Measurements from ENCODE around the gene CHL1.
"Not testable (repeated sequence)": the region's sequence is repeated elsewhere in the genome, so short reads cannot be mapped to it uniquely, and the experiment has no call there.

CHL1 gene

DNA sequence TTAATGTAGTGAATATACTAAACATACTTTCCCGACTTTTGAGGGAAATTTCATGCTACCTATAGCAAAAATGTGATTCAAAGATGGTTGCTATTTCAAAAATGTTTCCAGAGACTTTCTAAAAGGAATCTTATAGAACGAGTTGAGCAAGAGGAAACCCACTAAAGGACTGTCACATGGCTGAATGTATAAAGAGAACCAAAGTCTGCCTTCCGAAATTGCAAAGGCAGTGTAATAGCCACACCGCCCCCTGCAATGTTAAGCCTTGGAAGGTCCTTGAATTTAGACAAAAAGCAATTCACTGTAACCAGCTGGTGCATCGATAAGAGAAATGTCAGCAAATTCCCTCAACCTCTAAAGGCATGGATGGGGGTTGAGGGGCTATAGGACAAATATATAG, 142.8 kb downstream of the CHL1 start:
- DNase-seq, result no peak

DNA sequence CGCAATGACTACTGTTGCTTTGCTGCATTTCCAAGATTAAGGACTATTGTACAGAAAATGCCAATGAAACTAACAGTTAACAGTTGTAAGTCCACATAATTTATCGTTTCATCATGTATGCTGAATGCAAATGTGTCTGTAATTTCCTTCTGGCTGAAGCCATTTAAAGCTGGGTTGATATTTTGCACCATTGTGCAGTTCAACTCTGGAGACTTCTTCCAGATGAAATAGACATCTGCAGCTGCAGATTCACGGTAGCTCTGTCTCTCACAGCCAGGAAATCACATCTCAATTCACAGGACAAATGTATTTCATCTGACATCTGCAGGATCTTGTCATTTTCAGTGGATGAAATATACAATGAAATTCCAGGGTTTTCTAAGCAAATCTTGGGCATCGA, 145.4 kb downstream of the CHL1 start:
- no peak for DNase-seq

DNA sequence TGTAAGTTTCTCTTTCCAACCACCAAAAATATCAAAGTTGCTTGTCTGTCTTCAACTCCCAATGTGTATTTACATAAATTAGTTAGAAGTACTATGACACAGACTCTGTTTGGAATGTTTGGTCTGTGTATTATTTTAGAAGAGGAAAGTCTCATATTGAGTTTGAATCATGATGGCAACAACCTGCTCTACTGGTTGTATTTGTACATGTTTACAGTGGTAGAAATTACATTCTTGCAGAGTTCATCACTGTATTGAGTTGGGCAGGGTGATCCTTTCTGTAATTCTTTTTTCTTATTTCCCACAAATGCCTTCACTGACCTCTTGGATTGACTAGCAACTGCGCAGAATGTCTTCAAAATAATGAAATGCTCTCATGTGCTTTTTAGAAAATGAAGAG, 149.6 kb downstream of the CHL1 start:
- no peak for DNase-seq

DNA sequence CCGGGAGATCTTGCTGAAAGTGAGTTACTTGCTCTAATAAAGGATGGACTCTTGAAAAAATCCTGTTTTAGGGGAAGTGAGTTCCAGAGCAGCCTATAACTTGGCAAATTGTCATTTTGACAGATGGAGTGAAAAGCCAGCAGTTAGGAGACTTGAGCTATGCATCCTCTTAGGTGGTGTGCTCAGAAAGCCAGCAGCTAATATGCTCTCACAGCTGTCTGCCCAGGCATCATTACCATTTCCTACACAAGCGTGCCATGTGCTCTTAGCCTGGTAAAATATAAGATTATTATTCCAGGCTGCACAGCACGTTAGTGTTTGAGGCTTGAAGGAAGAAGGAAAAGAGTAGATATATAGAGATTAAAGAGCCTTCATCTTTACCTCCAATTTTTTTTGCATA, 151.0 kb downstream of the CHL1 start:
- DNase-seq, result peak; percentile 47

DNA sequence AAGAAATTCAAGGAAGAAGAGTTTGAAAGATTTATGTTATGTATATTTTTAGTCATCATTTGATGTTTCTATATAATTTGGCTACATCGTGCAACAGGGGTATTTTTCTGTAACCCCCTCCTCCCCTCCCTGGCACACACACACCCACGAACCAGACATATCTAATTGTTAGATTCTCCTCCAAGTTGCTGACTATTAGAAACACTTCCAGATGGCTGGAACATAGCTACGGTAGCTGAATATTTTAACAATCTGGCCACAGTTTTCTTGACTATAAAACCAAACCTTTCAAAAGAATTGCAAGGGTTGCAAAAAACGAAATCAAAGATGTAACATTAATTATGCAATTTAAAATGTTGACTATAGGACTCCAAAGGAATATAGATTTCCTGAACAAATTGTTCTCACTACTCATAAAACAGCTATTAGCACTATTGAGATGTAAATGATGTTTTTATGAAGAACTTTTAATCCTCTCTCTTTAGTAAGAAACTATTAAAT, 154.4 kb downstream of the CHL1 start:
- no peak for DNase-seq

DNA sequence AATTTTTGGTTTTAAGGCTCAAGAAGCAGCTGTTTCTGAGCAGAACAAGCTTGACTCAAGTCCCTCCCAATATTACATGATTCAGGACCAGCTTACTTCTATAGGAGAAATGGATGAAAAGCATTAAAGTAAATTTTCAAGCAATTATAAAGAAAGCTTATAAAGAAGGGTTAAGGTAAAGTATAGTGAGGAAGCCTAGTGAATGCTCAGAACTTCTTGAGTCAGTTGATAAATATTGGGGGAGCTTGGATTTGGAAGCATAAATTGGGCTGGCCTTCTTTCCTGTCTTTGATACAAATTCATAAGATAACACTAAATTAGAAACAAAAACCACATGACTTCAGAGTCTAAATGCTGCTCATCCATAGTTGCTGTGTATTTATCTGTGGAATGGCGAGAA, 156.0 kb downstream of the CHL1 start:
- no peak for DNase-seq

DNA sequence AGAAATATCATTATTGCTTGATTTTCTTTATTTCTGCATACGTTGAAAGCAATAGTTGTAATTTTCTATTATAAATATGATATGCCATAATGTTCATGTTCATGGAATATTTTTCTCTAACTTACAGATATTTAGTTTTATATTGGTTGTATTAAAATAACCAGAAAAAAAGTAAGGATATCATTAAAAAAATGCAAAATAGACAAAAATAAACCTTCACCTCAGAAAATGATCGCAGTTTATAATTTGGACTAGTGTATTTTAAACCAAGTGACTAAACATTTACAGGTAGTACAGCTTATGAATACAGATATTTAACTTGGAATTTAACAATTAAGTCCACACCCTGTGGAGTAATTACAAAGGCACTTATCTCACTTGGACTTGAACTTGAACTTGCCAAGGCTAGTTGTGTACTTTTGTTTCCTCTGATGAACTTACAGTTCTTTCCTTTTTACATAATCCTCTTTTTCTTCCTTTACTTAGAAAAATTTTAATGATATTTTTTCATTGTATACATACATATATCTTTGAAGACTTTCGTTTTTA, 156.7 kb downstream of the CHL1 start:
- DNase-seq, result no peak

DNA sequence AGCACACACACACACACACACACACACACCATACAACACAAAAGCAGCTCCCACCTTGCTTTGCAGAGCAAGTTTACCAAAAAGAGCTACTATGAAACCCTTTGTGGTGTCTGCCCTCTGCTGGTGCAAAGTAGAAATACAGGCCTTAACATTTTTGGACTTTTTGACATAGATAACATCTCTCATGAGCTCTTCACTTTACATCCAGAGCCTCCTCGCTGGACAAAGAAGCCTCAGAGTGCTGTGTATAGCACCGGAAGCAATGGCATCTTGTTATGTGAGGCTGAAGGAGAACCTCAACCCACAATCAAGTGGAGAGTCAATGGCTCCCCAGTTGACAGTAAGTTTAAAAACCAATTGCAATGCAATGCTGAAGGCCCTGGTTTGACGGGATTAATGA, 157.9 kb downstream of the CHL1 start:
- peak; percentile 71 for DNase-seq

DNA sequence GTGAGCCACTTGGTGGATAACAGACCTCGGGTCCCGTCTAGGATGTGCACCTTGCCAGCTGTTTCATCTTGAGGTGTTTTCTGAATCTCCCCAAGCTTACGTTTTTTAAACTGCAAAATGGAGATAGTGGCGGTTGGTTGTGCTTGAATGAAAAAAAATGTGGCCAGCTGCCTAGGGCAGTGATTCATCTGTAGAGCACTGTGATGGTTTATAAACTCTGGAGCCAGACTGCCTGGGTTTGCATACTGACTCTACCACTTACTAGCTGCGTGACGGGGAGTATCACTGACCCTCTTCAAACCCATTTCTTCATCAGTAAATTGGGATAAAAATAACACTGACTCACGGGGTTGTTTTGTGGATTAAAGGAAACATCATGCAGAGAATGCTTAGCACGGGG, 159.1 kb downstream of the CHL1 start:
- DNase-seq, result no peak

DNA sequence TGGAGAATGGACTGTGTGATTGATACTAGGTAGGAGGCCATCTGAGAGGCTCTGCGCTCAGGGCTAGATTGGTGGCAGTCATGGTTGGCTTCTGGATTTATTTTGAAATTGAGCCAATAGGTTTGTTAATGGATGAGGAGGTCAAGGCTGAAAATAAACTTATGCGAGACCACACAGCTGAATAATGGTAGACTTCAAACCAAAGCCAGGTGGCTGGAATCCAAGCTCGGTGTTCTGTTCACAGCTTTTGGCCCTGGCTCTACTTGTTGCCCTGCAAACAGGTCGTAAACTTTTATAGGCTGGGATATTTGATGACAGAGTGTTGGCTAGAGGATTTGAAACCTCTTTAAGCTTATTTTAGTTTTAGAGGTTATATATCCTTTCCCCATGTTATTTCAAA, 160.4 kb downstream of the CHL1 start:
- DNase-seq, result no peak

DNA sequence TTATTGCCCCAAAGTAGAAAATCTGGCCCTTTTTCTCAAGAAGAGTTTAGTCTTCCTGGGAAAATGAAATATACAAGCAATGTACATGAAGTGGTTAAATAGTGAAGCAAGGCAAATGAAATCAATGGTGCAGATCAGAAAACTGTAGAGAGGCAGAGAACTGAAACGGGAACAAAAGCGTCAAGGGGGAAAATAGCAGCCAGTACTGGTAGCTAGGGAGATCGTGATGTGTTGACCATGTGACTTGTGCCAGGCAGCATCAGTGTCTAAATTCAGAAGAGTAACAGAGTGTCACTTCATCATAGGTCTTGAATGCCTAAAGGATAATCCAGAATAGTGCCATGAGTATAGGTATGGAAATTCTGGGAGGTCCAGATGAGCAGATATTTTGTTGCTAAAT, 163.1 kb downstream of the CHL1 start:
- no peak for DNase-seq

DNA sequence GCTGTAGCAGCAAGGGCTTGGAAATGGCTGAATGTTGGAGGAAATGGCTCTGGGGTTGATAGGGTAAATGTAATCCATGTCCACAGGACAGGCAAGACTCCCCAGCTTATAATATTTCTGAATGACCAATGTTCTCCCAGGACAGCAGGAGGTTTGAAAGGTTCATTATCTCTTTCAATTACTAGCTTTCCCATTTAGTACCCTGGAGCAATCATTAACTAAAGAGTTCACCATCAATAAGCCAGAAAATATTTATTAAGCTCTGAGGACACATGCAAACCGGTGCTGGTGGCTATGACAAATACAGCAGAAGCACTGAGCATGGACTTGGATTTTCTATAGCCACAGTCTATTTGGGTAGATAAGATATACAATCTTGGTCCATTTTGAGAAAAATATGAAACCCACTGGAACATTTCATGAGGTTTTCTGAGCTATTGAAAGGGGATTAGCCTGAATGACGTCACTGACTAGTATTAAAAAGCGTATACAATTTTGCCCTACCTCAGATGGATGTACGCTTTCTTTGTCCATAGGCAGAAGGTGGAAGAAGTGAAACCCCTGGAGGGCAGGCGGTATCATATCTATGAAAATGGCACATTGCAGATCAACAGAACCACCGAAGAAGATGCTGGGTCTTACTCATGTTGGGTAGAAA, 166.2 kb downstream of the CHL1 start:
- no peak for DNase-seq

DNA sequence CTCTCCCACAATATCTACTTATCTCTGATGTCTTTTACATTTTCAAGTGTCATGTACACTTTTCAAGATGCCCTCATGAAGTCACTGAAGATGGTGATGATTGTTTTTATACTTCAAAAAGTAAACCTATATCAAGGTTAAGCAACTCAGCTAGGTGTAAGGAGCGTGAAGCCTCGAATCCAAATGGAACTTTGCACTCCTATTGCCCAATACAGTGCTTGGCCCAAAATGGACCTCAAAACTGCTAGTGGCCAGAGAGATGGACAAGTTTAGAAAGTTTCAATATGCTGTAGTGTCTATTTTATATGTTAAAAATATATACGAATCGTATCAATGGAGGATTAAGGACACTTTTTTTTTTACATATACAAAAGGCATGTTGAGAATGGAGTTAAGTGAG, 167.7 kb downstream of the CHL1 start:
- DNase-seq, result no peak

DNA sequence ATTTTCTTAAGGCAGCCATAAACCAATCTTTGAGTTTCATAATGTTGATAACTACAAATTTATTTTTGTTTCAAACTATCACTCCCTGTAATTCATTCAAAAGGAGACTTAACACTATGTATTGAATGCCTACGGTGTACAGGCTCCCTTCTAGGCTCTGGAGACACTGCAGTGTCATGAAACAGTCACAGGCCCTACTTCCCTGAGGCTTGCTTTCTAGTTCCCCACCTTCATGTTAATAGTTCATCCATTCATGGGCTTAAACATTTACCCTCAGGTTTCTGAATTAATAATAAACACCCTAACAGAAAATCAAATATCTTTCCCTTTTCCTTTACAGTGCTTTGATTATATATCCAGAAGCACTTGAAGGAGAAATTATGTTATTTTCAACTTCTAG, 168.7 kb downstream of the CHL1 start:
- DNase-seq, result no peak

DNA sequence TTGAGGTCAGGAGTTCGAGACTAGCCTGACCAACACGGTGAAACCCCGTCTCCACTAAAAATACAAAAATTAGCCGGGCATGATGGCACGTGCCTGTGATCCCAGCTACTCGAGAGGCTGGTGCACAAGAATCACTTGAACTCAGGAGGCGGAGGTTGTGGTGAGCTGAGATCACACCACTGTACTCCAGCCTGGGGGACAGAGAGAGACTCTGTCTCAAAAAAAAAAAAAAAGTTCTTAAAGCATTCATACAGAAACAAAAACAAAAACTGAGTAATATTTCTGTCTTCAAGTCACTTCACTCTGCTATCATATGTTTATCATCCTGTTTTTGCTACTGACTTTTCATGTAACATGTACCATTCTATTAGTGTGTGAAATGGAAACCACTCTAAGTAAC, 169.7 kb downstream of the CHL1 start:
- DNase-seq, result not testable (repeated sequence)

DNA sequence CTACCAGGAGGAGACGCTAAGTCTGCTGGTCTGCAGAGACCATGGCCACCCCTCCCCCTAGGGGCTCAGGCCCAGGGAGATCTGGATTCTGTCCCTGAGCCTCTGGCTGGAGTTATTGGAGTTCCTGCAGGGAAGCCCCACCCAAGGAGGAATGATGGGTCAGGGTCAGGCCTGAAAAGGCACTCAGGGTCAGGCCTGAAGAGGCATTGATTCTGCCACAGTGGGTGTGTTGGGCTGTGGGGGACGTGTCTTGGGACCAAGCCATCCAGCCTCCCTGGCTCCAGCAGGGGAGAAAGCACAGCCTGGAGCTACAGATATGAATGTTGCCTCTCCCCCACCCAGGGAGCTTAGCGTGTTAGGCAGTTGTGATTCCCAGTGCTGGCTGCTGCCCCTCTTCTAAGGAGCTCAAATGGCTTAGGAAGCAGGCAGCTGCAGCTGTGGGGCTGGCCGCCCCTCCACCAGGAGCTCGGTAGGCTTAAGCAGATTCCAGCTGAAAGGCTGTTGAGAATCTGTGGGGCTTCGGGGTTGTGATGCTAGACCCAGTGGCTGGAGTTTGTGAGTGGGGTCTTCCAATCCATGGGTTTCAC, 176.7 kb downstream of the CHL1 start:
- peak; percentile 92 for DNase-seq

DNA sequence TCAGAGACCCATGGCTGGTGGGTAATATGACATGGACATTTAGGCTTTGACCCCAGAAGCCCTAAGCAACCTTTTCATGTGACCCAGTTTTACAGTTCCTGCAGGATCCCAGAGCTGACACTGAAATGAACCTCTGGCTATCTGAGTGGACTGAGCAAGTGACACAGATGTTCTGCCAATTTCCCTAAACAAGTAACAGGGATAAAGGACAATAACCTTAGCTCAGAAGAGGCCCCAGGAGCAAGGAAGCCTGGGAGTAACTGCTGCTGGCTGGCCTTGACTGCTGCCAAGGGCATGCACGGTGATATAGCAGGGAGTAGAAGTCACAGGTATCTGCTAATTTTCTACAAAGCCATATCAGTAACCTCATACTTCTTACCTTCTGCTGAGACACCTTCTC, 177.9 kb downstream of the CHL1 start:
- no peak for DNase-seq

DNA sequence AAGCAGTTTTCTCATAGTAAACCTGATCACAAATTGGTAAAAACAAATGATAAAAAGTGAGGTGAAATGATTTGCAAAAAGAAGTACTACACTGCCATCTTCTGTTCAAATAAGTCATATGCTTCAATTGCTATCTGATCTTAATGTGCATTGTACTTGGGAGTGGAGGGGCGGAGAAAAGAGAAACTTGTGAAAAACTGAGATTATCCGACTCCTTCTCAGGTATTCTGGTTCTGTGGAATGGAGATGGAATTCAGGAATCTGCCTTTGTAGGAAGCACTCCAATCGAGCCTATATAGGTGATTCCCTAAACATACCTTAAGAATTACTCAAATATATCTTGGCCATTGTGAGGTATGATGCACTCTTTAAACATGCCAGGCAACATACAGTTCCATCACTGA, 180.6 kb downstream of the CHL1 start:
- DNase-seq, result peak; percentile 38

DNA sequence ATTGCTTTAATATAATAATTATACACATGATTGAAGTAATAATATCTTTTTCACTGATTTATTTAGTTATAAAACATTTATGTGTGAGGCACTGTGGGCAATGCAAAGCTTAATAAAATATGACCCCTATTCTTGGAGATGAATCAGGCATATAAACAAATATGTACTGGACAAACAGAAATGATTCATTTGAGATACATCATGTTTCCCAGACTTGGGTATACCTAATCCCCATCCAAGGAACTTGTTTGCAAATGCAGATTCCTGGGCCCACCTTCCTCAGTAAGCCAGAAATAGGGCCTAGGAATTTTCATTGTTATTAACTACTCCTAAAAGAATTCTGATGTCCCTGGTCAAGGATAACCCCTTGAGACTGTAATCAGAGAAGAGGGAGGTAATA, 184.2 kb downstream of the CHL1 start:
- DNase-seq, result no peak

DNA sequence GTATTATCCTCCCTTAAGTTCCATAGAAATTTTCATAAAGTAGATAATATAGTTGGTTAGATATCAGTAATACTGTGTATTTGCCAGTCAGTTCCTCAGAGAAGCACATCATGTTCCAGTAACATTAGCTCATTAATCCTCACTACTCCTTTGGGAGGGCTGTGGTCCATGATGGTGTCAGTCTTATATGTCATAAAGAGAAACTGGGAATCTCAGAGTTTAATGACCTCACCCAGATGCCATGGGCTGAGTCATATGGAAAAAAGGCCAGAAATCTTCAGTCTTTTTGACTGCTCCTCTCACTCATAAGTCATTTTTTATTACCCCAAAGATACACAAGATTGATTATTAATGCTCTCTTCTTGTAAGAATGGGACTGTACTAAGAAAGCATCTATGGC, 188.6 kb downstream of the CHL1 start:
- no peak for DNase-seq

DNA sequence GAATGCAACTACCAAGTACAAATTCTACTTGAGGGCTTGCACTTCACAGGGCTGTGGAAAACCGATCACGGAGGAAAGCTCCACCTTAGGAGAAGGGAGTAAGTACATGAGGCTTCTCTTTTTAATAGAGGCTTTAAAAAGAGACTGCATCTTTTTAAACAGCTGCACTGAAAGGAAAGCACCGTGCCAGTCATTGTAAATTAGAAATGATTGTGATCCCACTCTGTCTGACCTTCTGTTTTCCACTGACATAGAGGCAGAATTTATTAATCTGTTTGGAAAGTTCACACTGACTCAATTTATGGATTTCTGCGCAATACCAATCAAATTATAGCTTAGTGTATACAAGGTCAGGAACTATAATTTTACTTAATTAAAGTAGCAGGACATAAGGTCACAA, 198.2 kb downstream of the CHL1 start:
- DNase-seq, result no peak

DNA sequence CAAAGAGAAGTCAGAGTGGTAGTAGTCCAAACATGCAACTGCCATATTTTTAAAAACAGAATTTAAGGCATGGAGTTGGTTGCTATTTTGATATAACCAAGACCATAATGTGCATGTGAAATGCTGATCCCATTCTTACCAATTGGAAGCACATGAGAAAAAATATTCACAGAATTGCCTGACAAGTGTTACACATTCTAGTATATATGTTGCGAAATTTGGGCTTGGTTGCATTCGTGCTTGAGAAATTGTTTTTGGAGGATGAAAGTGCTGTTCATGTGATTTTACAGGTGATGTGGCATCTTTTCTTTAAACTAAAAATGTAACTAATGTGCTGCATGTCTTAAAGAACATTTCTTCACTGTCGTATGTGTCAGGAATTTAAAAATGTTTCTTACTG, 199.7 kb downstream of the CHL1 start:
- no peak for DNase-seq

DNA sequence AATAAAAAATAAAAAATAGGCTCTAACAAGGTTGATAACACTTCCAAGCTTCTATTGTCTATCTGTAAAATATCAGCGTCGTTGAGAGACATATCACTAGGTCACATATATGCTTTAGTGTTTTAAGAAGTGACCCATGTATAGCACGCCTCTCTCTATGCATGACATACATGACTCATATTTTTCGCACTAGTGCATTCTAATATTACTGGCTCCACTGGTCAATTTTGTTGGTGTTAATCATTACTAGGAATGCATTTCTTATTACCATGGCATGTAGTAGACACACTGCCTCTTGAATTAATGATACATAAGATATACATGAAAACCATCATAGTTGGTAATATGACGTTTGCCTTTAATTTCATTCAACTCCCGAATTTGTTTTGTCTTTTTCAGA, 203.1 kb downstream of the CHL1 start:
- no peak for DNase-seq

DNA sequence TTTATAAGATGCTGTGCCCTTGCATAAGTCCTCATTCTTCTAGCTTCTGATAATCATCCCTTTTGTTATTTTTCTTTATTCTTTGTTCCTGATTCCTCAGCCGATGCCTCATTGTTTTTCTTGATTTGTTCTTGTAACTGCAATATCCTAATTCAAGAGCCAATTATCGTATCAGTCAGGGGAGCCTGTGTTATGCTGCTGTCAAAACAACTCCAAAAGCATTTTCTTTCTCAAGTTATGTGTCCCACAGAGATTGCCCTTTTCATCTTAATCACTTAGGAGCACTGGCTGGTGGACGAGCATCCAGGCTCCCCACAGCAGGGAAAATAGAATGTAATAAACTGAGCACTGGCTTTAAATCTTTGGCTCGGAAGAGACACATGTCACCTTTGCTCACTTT, 207.3 kb downstream of the CHL1 start:
- DNase-seq, result no peak

DNA sequence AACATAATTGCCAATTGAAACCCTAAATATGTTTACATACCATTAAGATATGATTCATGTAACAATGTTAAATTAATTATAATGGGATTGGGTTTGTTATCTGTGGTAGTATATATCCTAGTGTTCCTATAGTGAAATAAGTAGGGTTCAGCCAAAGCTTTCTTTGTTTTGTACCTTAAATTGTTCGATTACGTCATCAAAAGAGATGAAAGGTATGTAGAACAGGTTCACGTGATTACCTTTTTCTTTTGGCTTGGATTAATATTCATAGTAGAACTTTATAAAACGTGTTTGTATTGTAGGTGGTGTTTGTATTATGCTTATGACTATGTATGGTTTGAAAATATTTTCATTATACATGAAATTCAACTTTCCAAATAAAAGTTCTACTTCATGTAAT, 212.4 kb downstream of the CHL1 start:
- no peak for DNase-seq
